A204.1 (cell line): Measurements from ENCODE around the gene ALG12.

ENCODE experiments used
- FAIRE-seq: peaks from 2 replicates; lab custom pipeline; 2012; peaks lifted over from hg19 to GRCh38; lab: Jason Lieb, UNC

ALG12 gene

DNA sequence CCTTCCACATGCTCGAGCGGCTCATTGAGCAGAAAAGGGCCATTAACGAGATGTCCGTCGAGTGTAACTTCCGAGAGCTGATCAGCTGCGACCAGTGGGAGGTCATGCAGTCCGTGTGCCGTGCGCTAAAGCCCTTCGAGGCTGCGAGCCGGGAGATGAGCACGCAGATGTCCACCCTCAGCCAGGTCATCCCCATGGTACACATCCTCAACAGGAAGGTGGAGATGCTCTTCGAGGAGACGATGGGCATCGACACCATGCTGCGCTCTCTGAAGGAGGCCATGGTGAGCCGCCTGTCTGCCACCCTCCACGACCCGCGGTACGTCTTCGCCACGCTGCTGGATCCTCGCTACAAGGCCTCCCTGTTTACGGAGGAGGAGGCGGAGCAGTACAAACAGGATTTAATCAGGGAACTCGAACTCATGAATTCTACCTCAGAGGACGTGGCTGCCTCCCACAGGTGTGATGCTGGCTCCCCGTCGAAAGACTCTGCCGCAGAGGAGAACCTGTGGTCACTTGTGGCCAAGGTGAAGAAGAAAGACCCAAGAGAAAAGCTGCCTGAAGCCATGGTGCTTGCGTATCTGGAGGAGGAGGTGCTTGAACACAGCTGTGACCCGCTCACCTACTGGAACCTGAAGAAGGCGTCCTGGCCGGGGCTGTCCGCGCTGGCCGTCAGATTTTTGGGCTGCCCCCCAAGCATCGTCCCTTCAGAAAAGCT lies 31.7 kb downstream of the ALG12 start:
- FAIRE-seq: no peak

DNA sequence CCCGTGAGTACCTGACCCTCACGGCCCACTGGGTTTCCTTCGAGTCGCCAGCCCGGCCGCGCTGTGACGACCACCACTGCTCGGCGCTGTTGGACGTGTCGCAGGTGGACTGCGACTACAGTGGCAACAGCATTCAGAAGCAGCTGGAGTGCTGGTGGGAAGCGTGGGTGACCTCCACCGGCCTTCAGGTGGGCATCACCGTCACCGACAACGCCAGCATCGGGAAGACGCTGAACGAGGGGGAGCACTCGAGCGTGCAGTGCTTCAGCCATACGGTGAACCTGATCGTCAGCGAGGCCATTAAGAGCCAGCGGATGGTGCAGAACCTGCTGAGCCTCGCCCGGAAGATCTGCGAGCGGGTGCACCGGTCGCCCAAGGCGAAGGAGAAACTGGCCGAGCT lies 32.4 kb downstream of the ALG12 start:
- no peak for FAIRE-seq

GRCh38 chr22:49885281-49885680 lies 33.0 kb downstream of the ALG12 start:
- no peak for FAIRE-seq

- no peak for FAIRE-seq
Measured at GRCh38 chr22:49884503-49885260, 33.6 kb downstream of the ALG12 start.

GRCh38 chr22:49884075-49884474 lies 34.2 kb downstream of the ALG12 start:
- FAIRE-seq: no peak

GRCh38 chr22:49883294-49883640 lies 35.0 kb downstream of the ALG12 start:
- no peak for FAIRE-seq

DNA sequence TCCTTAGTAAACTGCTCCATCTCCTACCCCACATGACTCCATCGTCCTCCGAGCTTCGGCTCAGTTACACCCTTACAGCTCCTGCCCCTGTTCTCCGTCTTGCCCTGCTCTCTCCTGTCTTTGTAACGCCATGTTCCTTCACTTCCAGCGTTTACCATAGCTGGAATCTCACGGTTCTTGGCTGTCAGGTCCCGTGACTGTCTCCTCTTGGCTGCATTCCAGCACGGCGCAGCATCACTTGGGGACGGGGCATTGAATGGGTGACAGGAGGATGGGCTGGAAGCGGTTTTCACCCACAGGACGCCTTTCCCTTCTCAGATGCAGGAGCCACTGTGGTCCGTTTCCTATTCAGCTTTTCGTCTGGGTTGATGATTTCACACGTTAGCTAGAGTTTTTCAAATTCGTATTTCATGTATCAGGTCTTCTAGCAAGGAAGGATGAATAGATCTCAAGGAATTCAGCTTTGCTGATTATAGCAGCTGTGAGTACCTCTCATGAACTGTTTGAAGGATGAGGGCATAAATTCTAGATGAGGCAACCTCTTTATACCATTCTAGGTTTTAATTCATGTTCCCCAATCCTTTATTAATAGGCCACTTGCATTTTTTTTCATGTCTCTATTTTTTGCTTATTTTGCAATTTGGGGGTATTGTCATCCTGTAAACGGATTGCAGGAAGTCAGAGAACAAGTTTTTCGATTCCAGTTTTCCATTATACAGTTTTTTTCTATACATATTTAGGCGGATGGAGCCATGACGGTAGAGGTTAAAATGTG lies 35.5 kb downstream of the ALG12 start:
- FAIRE-seq: no peak

DNA sequence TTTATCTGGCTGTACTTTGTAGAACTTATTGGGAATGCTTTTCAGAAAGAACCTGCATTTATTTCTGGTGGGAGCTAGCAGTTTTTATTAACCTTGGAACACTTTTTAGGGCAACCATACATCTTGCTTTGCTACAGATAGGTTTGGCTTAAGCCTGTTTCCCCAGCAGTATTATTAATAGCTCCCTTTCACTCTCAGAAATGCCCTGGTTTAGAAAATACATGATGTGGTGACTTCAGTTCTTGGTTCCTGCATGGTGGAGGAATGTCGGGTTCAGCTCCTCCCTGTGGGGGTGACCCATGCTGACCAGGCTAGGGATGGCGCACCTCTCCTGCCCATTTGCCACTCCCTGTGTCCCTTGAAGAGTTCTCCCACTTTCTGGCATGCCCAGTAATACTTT lies 36.4 kb downstream of the ALG12 start:
- no peak for FAIRE-seq

DNA sequence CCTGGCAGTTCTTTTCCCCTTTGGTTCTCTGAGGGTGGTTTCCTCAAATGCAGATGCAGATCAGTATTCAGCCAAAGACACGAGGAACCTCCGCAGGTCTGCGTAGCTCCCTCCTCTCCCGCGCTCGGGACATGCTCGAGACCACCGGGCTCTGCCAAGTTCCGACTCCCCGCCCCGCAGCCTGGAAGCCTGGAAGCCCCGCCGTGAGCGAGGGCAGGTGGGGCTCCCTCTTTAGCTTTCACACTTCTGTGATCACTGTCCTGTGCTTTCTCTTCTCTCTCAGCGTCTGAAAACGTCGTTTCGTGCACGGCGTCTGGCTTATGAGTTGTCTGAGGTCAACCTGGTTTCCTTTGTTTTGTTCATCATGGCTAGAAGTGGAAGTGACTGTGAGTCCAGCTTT lies 38.0 kb downstream of the ALG12 start:
- no peak for FAIRE-seq

DNA sequence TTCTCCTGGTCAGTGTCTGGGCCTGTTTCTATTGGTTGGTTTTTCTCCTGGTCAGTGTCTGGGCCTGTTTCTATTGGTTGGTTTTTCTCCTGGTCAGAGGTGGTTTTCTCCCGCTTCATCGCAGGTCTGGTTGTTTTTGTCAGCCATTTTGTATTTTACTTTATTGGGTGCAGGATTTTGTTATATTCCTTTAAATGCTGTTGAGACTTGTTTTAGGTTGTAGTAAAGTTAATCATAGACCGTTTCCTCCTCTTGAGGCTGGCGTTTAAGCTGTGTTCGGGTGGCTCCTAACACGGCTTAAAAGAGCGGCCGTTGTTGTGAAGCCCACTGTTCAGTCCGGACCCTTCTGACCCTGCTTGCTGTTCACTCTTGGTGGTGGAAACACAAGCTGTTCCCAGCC lies 38.4 kb downstream of the ALG12 start:
- FAIRE-seq: no peak

DNA sequence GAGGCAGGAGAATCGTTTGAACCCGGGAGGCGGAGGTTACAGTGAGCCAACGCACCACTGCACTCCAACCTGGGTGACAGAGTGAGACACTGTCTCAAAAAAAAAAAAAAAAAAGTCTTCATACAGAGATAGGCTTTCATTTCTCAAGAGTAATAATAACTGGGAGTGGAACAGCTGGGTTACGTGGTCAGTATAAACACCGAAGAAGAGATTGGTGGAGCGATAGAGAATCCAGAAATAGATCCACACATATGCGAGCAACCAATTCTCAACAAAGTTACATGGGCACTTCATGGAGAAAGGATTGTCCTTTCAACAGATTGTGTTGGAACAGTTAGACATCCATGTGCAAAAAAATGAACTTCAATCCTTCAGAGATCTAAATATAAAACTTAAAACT lies 40.0 kb downstream of the ALG12 start:
- no peak for FAIRE-seq

GRCh38 chr22:49877642-49878041 lies 40.6 kb downstream of the ALG12 start:
- no peak for FAIRE-seq

DNA sequence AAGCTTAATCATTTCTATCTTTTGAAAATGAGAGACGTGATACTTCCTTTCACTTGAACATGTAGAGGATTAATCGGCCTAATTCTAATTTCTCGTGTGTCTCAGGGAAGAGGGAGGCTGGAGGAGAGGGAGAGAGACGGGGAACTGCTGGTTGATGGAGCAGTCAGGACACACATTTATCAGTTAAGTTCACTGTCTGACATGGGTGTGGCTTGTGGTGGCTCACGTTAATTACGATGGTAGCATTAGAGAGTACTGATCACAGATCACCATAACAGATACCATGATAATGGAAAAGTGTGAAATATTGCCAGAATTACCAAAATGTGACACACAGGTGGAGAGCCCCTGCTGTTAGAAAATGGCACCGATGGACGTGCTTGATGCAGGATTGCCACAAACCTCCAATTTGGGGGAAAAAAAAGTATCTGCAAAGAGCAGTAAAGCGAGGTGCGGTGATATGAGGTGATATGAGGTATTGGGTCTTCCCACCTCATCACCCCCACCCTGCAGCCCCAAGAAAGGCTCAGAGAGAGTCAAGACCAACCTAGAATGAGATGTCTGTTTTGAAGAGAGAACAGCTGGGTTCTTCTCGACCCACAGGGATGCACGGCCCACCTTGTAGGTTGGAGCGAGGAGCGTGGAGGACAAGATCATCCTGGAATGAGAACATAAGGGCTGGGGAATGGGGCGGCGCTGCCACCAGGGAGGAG lies 44.9 kb downstream of the ALG12 start:
- no peak for FAIRE-seq

DNA sequence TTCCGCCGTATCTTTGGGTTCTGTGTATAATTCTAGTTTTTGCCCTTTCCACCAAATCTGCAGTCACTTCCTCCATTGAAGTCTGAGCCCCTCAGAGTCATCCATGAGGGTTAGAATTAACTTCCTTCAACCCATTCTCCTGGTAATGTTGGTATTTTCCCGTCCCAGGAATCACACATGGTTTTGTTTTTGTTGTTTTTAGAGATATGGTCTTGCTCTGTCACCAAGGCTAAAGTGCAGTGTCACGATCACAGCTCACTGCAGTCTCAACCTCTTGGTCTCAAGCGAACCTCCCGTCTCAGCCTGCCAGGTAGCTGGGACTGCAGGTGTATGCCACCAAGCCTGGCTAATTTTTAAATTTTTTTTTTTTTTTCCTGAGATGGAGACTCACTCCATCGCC lies 45.9 kb downstream of the ALG12 start:
- FAIRE-seq: no peak

DNA sequence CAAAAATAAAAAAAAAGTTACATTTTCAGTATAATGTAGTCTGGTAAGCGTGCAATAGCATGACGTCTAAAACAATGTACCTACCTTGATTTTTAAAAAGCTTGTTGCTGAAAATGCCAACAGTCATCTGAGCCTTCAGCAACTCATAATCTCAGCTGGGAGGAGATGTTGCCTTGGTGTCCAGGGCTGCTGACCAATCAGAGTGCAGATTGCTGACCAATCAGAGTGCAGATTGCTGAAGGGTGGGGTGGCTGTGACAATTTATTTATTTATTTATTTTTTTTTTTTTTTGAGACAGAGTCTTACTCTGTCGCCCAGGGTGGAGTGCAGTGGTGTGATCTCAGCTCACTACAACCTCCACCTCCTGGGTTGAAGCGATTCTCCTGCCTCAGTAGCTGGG lies 46.8 kb downstream of the ALG12 start:
- FAIRE-seq: no peak

- no peak for FAIRE-seq
Measured at GRCh38 chr22:49869845-49870712, 48.2 kb downstream of the ALG12 start.

DNA sequence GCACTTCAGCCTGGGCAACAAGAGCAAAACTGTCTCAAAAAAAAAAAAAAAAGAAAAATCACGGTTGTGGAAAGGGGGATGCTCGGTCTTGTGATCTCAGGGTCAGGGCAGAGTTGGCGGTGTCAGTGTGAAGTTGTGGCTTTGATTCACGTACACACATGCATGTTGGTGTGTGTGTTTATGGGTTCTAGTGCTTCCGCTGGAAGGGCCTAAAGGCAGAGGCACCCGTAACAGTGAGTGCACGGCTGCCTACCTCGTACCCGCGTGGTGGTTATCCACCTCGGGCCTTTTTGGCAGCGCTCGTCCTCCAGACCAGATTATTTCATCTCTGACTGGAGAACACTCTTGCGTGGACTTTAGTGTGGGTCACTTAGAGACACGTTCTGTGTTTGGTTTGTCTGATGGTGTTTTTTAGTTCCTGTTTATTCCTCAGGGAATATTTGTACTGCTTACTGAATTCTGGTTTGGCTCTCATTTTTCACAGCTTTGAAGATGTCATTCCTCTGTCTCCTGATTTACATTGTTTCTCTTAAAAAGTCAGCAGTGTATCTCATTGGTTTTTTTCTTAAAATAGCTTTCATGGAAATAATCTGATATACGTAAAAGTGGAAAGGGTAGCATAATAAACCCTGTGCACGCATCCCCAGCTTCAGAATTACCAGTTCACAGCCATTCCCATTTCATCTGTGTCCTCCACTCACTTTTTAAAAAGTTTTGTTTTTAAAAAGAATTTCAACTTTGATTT lies 49.0 kb downstream of the ALG12 start:
- FAIRE-seq: no peak

GRCh38 chr22:49867303-49868265 lies 50.7 kb downstream of the ALG12 start:
- FAIRE-seq: no peak

GRCh38 chr22:49866646-49867045 lies 51.6 kb downstream of the ALG12 start:
- FAIRE-seq: no peak

DNA sequence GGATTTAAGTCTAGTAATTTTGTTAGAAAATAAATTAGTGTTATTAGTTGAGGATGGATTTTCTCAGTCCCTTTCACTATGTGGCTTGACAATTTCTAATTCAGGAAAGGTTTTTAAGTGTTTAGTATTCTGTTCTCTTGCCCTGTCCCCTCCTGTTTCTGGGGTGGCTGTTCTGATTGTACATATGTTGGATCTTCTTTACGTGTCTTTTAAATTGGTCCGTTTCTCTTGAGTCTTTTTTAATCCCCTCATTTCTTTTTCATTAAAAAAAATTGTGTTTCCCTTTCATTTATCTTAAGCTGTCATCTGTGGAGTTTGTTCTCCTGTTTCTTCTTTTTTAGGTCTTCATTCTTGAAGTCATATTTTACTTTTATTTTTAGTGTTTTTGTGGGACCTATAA lies 52.1 kb downstream of the ALG12 start:
- FAIRE-seq: no peak
